MM.1S (cell line): ENCODE measurements around the gene F7.

Experiments
- CTCF ChIP-seq: fragments of 300-600 bp; sonication (generic); IDR thresholded peaks from 2 replicates; pipeline ENCODE4 v1.5.1; 2016; ENCODE audit warnings: antibody characterized with exemption, low read length, mixed read lengths
- EZH2 ChIP-seq: fragments of 300-600 bp; sonication (generic); optimal IDR thresholded peaks from 2 replicates; pipeline ENCODE3; 2017; ENCODE audit warnings: low read depth, mild to moderate bottlenecking, antibody characterized with exemption, low read length, mixed read lengths
- EZH2phosphoT487 ChIP-seq: fragments of 300-600 bp; sonication (generic); IDR thresholded peaks from 2 replicates; pipeline ENCODE4 v1.6.1; 2018; ENCODE audit warnings: antibody characterized with exemption, low read length

GRCh38 chr13:113057084-113057483, 48.5 kb upstream of the F7 start:
- TF ChIP-seq CTCF (no peak), EZH2 (no peak), EZH2phosphoT487 (no peak)
